ENCODE results near the gene SIRT4.

DNA sequence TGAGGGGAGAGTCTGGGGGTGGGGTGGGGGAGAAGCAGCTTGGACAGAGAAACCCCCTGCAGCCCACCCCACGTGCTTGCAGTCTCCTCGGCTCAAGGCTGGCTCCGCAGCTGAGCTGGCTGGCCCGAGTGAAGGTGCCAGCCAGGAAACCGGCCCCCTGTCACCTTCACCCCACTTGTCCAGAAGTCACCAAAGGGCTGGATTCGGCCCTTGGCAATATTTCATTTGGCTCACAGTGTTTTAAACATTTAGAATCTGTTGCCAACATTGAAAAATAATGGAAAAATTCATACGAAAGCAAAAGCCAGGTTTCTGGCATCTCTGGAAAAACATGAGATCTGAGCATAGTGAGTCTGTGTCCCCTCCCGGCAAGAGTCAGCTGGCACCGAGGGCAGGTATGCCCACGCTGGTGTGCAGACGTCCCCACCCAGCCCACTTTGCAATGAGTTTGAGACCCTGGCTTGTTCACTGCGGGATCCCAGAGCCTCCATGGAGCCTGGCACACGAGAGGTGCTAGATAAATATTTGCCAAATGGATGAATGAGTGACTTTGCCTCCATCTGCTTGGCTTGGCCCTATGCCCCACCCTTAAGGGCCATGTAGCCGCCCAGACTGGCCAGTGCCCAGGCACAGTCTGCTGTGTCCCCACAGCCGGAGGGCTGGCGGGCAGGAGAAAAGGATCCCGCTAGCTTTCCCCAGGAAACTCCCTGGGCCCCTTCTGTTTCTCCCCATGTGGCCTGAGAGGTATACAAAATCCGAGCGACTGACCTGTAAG, 48.6 kb downstream of the SIRT4 start:
- TF ChIP-seq, protein P1, sequence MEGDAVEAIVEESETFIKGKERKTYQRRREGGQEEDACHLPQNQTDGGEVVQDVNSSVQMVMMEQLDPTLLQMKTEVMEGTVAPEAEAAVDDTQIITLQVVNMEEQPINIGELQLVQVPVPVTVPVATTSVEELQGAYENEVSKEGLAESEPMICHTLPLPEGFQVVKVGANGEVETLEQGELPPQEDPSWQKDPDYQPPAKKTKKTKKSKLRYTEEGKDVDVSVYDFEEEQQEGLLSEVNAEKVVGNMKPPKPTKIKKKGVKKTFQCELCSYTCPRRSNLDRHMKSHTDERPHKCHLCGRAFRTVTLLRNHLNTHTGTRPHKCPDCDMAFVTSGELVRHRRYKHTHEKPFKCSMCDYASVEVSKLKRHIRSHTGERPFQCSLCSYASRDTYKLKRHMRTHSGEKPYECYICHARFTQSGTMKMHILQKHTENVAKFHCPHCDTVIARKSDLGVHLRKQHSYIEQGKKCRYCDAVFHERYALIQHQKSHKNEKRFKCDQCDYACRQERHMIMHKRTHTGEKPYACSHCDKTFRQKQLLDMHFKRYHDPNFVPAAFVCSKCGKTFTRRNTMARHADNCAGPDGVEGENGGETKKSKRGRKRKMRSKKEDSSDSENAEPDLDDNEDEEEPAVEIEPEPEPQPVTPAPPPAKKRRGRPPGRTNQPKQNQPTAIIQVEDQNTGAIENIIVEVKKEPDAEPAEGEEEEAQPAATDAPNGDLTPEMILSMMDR (IDR thresholded peaks at IDR 0.05; ENCODE audit: insufficient read depth, low read depth, low read length) = no peak
- TF ChIP-seq EZH2 (IDR thresholded peaks at IDR 0.05; ENCODE audit: insufficient read depth, low read length) = no peak
